CD4-positive, alpha-beta T cell treated with Interleukin-6 at 100 ng/mL for 8 hours (primary cell): ENCODE results near the gene ABTB1.
"Not testable (repeated sequence)": the region's sequence is repeated elsewhere in the genome, so short reads cannot be mapped to it uniquely, and the experiment has no call there.

Experiments
- DNase-seq: peaks from one replicate; pipeline ENCODE4 v3.0.0-alpha.2; 2020; ENCODE audit warnings: mixed read lengths, low spot score

The ABTB1 gene

GRCh38 chr3:127650236-127650635, 22.5 kb upstream of the ABTB1 start:
- no peak for DNase-seq

- DNase-seq, result no peak
These were observed 21.1 kb upstream of the ABTB1 start for GRCh38 chr3:127651516-127652172.

- DNase-seq, result no peak
These were observed 20.3 kb upstream of the ABTB1 start for GRCh38 chr3:127652246-127652995.

- no peak for DNase-seq
These were observed 18.4 kb upstream of the ABTB1 start for GRCh38 chr3:127654374-127654773.

GRCh38 chr3:127654993-127655392, 17.8 kb upstream of the ABTB1 start:
- not testable (repeated sequence) for DNase-seq

- no peak for DNase-seq
These were observed 17.1 kb upstream of the ABTB1 start for GRCh38 chr3:127655641-127656040.

- DNase-seq, result no peak
These were observed 15.8 kb upstream of the ABTB1 start for GRCh38 chr3:127656906-127657305.

- no peak for DNase-seq
These were observed 14.5 kb upstream of the ABTB1 start for GRCh38 chr3:127658234-127658633.

GRCh38 chr3:127660621-127661251, 12.0 kb upstream of the ABTB1 start:
- no peak for DNase-seq

- DNase-seq, result no peak
These were observed 11.2 kb upstream of the ABTB1 start for GRCh38 chr3:127661600-127661999.

GRCh38 chr3:127662001-127662469, 10.7 kb upstream of the ABTB1 start:
- no peak for DNase-seq

GRCh38 chr3:127663151-127663550, 9.6 kb upstream of the ABTB1 start:
- DNase-seq, result no peak

- no peak for DNase-seq
These were observed 7.6 kb upstream of the ABTB1 start for GRCh38 chr3:127665165-127665564.

GRCh38 chr3:127665586-127665985, 7.2 kb upstream of the ABTB1 start:
- DNase-seq, result no peak

- DNase-seq, result no peak
These were observed 6.1 kb upstream of the ABTB1 start for GRCh38 chr3:127666676-127667075.

- DNase-seq, result no peak
These were observed 5.6 kb upstream of the ABTB1 start for GRCh38 chr3:127667119-127667681.

- no peak for DNase-seq
These were observed 3.8 kb upstream of the ABTB1 start for GRCh38 chr3:127668906-127669305.

- no peak for DNase-seq
These were observed 3.1 kb upstream of the ABTB1 start for GRCh38 chr3:127669541-127670228.

- no peak for DNase-seq
These were observed 2.6 kb upstream of the ABTB1 start for GRCh38 chr3:127670229-127670559.

- DNase-seq, result no peak
These were observed 1.8 kb upstream of the ABTB1 start for GRCh38 chr3:127670761-127671522.
